CD8-positive, alpha-beta memory T cell (primary cell): ENCODE data around the gene IQGAP1. TPM values are rescaled to one million over a fixed set of nuclear protein-coding genes. Genes with fewer than 3 reads are reported as not detected.
"Not testable (repeated sequence)": the region's sequence is repeated elsewhere in the genome, so short reads cannot be mapped to it uniquely, and the experiment has no call there.

ENCODE experiments used
- CTCF ChIA-PET: fragments of 350-600 bp; sonication (Branson Sonifier 250); formaldehyde crosslinking; loops from one replicate; lab custom pipeline; 2021; ENCODE audit warnings: antibody characterized with exemption; lab: Charles Lee
- POLR2A ChIA-PET: fragments of 350-600 bp; sonication (Branson Sonifier 250); formaldehyde crosslinking; loops from one replicate; lab custom pipeline; 2021; ENCODE audit warnings: antibody characterized with exemption; lab: Charles Lee
- DNase-seq, 5 donors: peaks; one replicate each; pipeline versions ENCODE4 v3.0.0 to v3.0.0-alpha.2; 2020 to 2022; ENCODE audit warnings: mixed read lengths in 1 of 5
- H3K27ac ChIP-seq: one replicate; pipeline ENCODE4 v1.7.0; 2013; ENCODE audit warnings: low read depth, mild to moderate bottlenecking, low read length, moderate library complexity
- H3K27me3 ChIP-seq: 2 replicates; pipeline ENCODE4 v1.7.0; 2013; ENCODE audit warnings: low read length, mild to moderate bottlenecking; ENCODE audit not compliant: insufficient read depth, poor library complexity, severe bottlenecking
- H3K36me3 ChIP-seq: 2 replicates; pipeline ENCODE4 v1.7.0; 2013; ENCODE audit warnings: mild to moderate bottlenecking, low read length, moderate library complexity; ENCODE audit not compliant: insufficient read depth
- H3K4me1 ChIP-seq: 2 replicates; pipeline ENCODE4 v1.7.0; 2013; ENCODE audit warnings: mild to moderate bottlenecking, low read length, moderate library complexity; ENCODE audit not compliant: insufficient read depth
- H3K4me3 ChIP-seq: 2 replicates; pipeline ENCODE4 v1.7.0; 2013; ENCODE audit warnings: mild to moderate bottlenecking, low read length
- H3K9me3 ChIP-seq: 2 replicates; pipeline ENCODE4 v1.7.0; 2013; ENCODE audit warnings: mild to moderate bottlenecking, low read length
- H3K27ac Mint-ChIP-seq, 8 donors: one replicate each; pipeline ENCODE4 v1.8.0; 2020 to 2021; ENCODE audit warnings: mixed read lengths in 8 of 8, mild to moderate bottlenecking in 6 of 8, inconsistent platforms in 3 of 8, moderate library complexity in 3 of 8
- H3K27me3 Mint-ChIP-seq, 2 donors: one replicate each; pipeline ENCODE4 v1.8.0; 2020 to 2021; ENCODE audit warnings: mixed read lengths in 2 of 2, mild to moderate bottlenecking in 1 of 2, moderate library complexity in 1 of 2
- H3K36me3 Mint-ChIP-seq, 3 donors: one replicate each; pipeline ENCODE4 v1.8.0; 2020 to 2021; ENCODE audit warnings: mixed read lengths in 3 of 3, inconsistent platforms in 1 of 3, mild to moderate bottlenecking in 1 of 3
- H3K4me1 Mint-ChIP-seq, 3 donors: one replicate each; pipeline ENCODE4 v1.8.0; 2020 to 2021; ENCODE audit warnings: mixed read lengths in 3 of 3, inconsistent platforms in 1 of 3, mild to moderate bottlenecking in 1 of 3
- H3K4me3 Mint-ChIP-seq, 7 donors: one replicate each; pipeline ENCODE4 v1.8.0; 2020 to 2021; ENCODE audit warnings: mixed read lengths in 7 of 7, mild to moderate bottlenecking in 6 of 7, moderate library complexity in 4 of 7, inconsistent platforms in 2 of 7
- H3K9me3 Mint-ChIP-seq, 5 donors: one replicate each; pipeline ENCODE4 v1.8.0; 2020 to 2022; ENCODE audit warnings: mixed read lengths in 5 of 5, mild to moderate bottlenecking in 3 of 5, moderate library complexity in 2 of 5, inconsistent platforms in 1 of 5
- polyA plus RNA-seq: library from polyadenylated mRNA; unstranded; fragments of 300-500 nt; fragmentation: Illumina TruSeq; gene quantifications from one replicate; pipeline ENCODE4 v1.2.3, GENCODE V29; 2021
- total RNA-seq, 2 experiments: library from RNA; stranded (reverse); gene quantifications; one replicate each; pipeline ENCODE4 v1.2.3, GENCODE V29; 2021

IQGAP1 gene
- total and polyA plus RNA-seq, 3 experiments from 2014 or later = 151 to 176 (median 173) TPM

- POLR2A ChIA-PET = no interaction called here
- H3K36me3 Mint-ChIP-seq = peaks cover 4 to 54% (median 19%) of the 10 kb centered on the region in 3 donors
- no peaks in the 10 kb centered on the region for H3K27me3 Mint-ChIP-seq
- H3K4me3 ChIP-seq = no peak overlapping the region
- CTCF ChIA-PET = no interaction called here
- no peaks in the 10 kb centered on the region for H3K4me1 Mint-ChIP-seq
- H3K9me3 Mint-ChIP-seq = no peaks in the 10 kb centered on the region
- no peak overlapping the region for H3K27ac ChIP-seq
- H3K4me1 ChIP-seq = no peaks in the 10 kb centered on the region
- H3K4me3 Mint-ChIP-seq = no peak overlapping the region
- H3K27me3 ChIP-seq = no peaks in the 10 kb centered on the region
- H3K36me3 ChIP-seq = peaks cover 34% of the 10 kb centered on the region
- H3K27ac Mint-ChIP-seq = peak overlapping the region in 3 of 8 donors; percentile 17 to 39 (median 34)
- DNase-seq = no peak
- H3K9me3 ChIP-seq = no peaks in the 10 kb centered on the region
These were observed 113.9 kb downstream of the IQGAP1 start for GRCh38 chr15:90501898-90502297.

- peaks cover 8 to 10% (median 9%) of the 10 kb centered on the region in 3 donors for H3K4me1 Mint-ChIP-seq
- POLR2A ChIA-PET, DNase-seq, H3K27me3 ChIP-seq, H3K4me3 ChIP-seq, H3K27me3 Mint-ChIP-seq, H3K9me3 ChIP-seq, H3K36me3 Mint-ChIP-seq, H3K4me1 ChIP-seq, H3K9me3 Mint-ChIP-seq, H3K36me3 ChIP-seq, H3K27ac ChIP-seq: not testable (repeated sequence)
- H3K4me3 Mint-ChIP-seq = peak overlapping the region in 6 of 7 donors; percentile 56 to 77 (median 73)
- CTCF ChIA-PET = interaction anchor here (1.0 to 1.3 kb wide), 2 partner anchors 28 to 29 kb away, joined by 3 read pairs; no protein-coding TSS in a partner anchor
- peak overlapping the region in 3 of 8 donors; percentile 46 to 78 (median 51) for H3K27ac Mint-ChIP-seq
These were observed 122.7 kb downstream of the IQGAP1 start for GRCh38 chr15:90510781-90511180.

- H3K9me3 ChIP-seq, H3K36me3 ChIP-seq, H3K27me3 ChIP-seq, H3K27me3 Mint-ChIP-seq, POLR2A ChIA-PET, H3K9me3 Mint-ChIP-seq, H3K36me3 Mint-ChIP-seq, H3K4me3 ChIP-seq, H3K27ac ChIP-seq, H3K4me1 ChIP-seq: not testable (repeated sequence)
- Mint-ChIP-seq H3K4me1 (peaks cover 8 to 10% (median 9%) of the 10 kb centered on the region in 3 donors), H3K4me3 (peak overlapping the region in 6 of 7 donors; percentile 56 to 77 (median 73)), H3K27ac (peak overlapping the region in 4 of 8 donors; percentile 46 to 78 (median 62))
- CTCF ChIA-PET = interaction anchor here (1.0 to 1.4 kb wide), 5 partner anchors 12 to 191 kb away, joined by 3 to 5 read pairs (median 3); no protein-coding TSS in a partner anchor
- peak in 1 of 5 donors; percentile 51 for DNase-seq
These were observed 123.2 kb downstream of the IQGAP1 start for GRCh38 chr15:90511211-90511618.

- peaks cover 8 to 10% (median 9%) of the 10 kb centered on the region in 3 donors for H3K4me1 Mint-ChIP-seq
- H3K27ac ChIP-seq = no peak overlapping the region
- H3K36me3 ChIP-seq = no peaks in the 10 kb centered on the region
- H3K27me3 ChIP-seq = no peaks in the 10 kb centered on the region
- no peaks in the 10 kb centered on the region for H3K9me3 Mint-ChIP-seq
- ChIA-PET CTCF (interaction anchor here (1.1 to 1.4 kb wide), 3 partner anchors 13 to 192 kb away, joined by 3 to 5 read pairs (median 4); no protein-coding TSS in a partner anchor), POLR2A (no interaction called here)
- peaks cover 0 to 3% of the 10 kb centered on the region in 2 donors for H3K27me3 Mint-ChIP-seq
- no peak overlapping the region for H3K27ac Mint-ChIP-seq
- H3K4me1 ChIP-seq = no peaks in the 10 kb centered on the region
- DNase-seq = no peak
- H3K36me3 Mint-ChIP-seq = peaks cover 0 to under 1% (median 0%) of the 10 kb centered on the region in 3 donors
- no peak overlapping the region for H3K4me3 ChIP-seq
- peak overlapping the region in 2 of 7 donors; percentile 3 to 6 for H3K4me3 Mint-ChIP-seq
- H3K9me3 ChIP-seq = no peaks in the 10 kb centered on the region
These were observed 124.2 kb downstream of the IQGAP1 start for GRCh38 chr15:90512276-90512675.

GRCh38 chr15:90512981-90513380, 124.9 kb downstream of the IQGAP1 start:
- H3K9me3 Mint-ChIP-seq = no peaks in the 10 kb centered on the region
- H3K27me3 Mint-ChIP-seq = peaks cover 0 to 3% of the 10 kb centered on the region in 2 donors
- Histone ChIP-seq H3K4me1 (no peaks in the 10 kb centered on the region), H3K4me3 (no peak overlapping the region), H3K27me3 (no peaks in the 10 kb centered on the region), H3K9me3 (no peaks in the 10 kb centered on the region), H3K27ac (no peak overlapping the region), H3K36me3 (no peaks in the 10 kb centered on the region)
- H3K4me3 Mint-ChIP-seq = no peak overlapping the region
- POLR2A ChIA-PET = no interaction called here
- H3K4me1 Mint-ChIP-seq = peaks cover 8 to 10% (median 9%) of the 10 kb centered on the region in 3 donors
- no peak for DNase-seq
- H3K27ac Mint-ChIP-seq = no peak overlapping the region
- CTCF ChIA-PET = no interaction called here
- no peaks in the 10 kb centered on the region for H3K36me3 Mint-ChIP-seq

- CTCF ChIA-PET = no interaction called here
- Histone ChIP-seq H3K27ac (no peak overlapping the region), H3K36me3 (no peaks in the 10 kb centered on the region), H3K4me3 (no peak overlapping the region), H3K4me1 (no peaks in the 10 kb centered on the region), H3K9me3 (no peaks in the 10 kb centered on the region), H3K27me3 (no peaks in the 10 kb centered on the region)
- Mint-ChIP-seq H3K9me3 (no peaks in the 10 kb centered on the region), H3K4me1 (peaks cover 8 to 10% (median 9%) of the 10 kb centered on the region in 3 donors), H3K27ac (peak overlapping the region in 1 of 8 donors; percentile 12), H3K4me3 (no peak overlapping the region), H3K36me3 (no peaks in the 10 kb centered on the region), H3K27me3 (peaks cover 2 to 3% of the 10 kb centered on the region in 2 donors)
- no peak for DNase-seq
- POLR2A ChIA-PET = no interaction called here
These were observed 125.4 kb downstream of the IQGAP1 start for GRCh38 chr15:90513448-90513847.

GRCh38 chr15:90513893-90514292, 125.9 kb downstream of the IQGAP1 start:
- H3K27me3 Mint-ChIP-seq, POLR2A ChIA-PET, DNase-seq, H3K4me1 ChIP-seq, H3K4me3 Mint-ChIP-seq, H3K4me3 ChIP-seq, H3K36me3 Mint-ChIP-seq, H3K36me3 ChIP-seq, H3K9me3 Mint-ChIP-seq, H3K9me3 ChIP-seq, H3K27me3 ChIP-seq, H3K27ac Mint-ChIP-seq, H3K27ac ChIP-seq: not testable (repeated sequence)
- CTCF ChIA-PET = interaction anchor here (0.7 kb wide), 1 partner anchor 193 kb away, joined by 3 read pairs; no protein-coding TSS in a partner anchor
- H3K4me1 Mint-ChIP-seq = peaks cover 8 to 10% (median 9%) of the 10 kb centered on the region in 3 donors

GRCh38 chr15:90519688-90520087, 131.6 kb downstream of the IQGAP1 start:
- POLR2A ChIA-PET = no interaction called here
- no peak overlapping the region for H3K27ac ChIP-seq
- Mint-ChIP-seq H3K27me3 (peaks cover 0 to 3% of the 10 kb centered on the region in 2 donors), H3K36me3 (no peaks in the 10 kb centered on the region), H3K4me3 (no peak overlapping the region), H3K9me3 (no peaks in the 10 kb centered on the region), H3K27ac (peak overlapping the region in 1 of 8 donors; percentile 17), H3K4me1 (no peaks in the 10 kb centered on the region)
- H3K4me3 ChIP-seq = no peak overlapping the region
- H3K36me3 ChIP-seq = no peaks in the 10 kb centered on the region
- no peak for DNase-seq
- no peaks in the 10 kb centered on the region for H3K27me3 ChIP-seq
- CTCF ChIA-PET = no interaction called here
- no peaks in the 10 kb centered on the region for H3K4me1 ChIP-seq
- no peaks in the 10 kb centered on the region for H3K9me3 ChIP-seq
